CD4-positive, alpha-beta memory T cell (primary cell): ENCODE data around the gene MAN1C1. TPM values are rescaled to one million over a fixed set of nuclear protein-coding genes. Genes with fewer than 3 reads are reported as not detected.
"Not testable (repeated sequence)": the region's sequence is repeated elsewhere in the genome, so short reads cannot be mapped to it uniquely, and the experiment has no call there.

Experiments
- CTCF ChIA-PET: fragments of 350-600 bp; sonication (Branson Sonifier 250); formaldehyde crosslinking; loops from one replicate; lab custom pipeline; 2021; ENCODE audit warnings: inconsistent platforms; ENCODE audit not compliant: partially characterized antibody; lab: Charles Lee
- POLR2A ChIA-PET: fragments of 350-600 bp; sonication (Branson Sonifier 250); formaldehyde crosslinking; loops from one replicate; lab custom pipeline; 2021; ENCODE audit not compliant: partially characterized antibody; lab: Charles Lee
- DNase-seq, 5 donors: peaks; one replicate each; pipeline versions ENCODE4 v3.0.0 to v3.0.0-alpha.2; 2020 to 2022; ENCODE audit warnings: mixed read lengths in 1 of 5
- H3K27ac ChIP-seq: one replicate; pipeline ENCODE4 v1.7.0; 2013; ENCODE audit warnings: low read depth, low read length
- H3K27me3 ChIP-seq: 2 replicates; pipeline ENCODE4 v1.7.0; 2013; ENCODE audit warnings: mild to moderate bottlenecking, low read length, moderate library complexity; ENCODE audit not compliant: insufficient read depth
- H3K36me3 ChIP-seq: 2 replicates; pipeline ENCODE4 v1.7.0; 2013; ENCODE audit warnings: mild to moderate bottlenecking, low read length, moderate library complexity; ENCODE audit not compliant: insufficient read depth
- H3K4me1 ChIP-seq: 2 replicates; pipeline ENCODE4 v1.7.0; 2013; ENCODE audit warnings: mild to moderate bottlenecking, low read length, moderate library complexity; ENCODE audit not compliant: insufficient read depth
- H3K4me3 ChIP-seq, 2 donors: one replicate each; pipeline ENCODE4 v1.7.0; 2013; ENCODE audit warnings: low read length in 2 of 2, mild to moderate bottlenecking in 1 of 2
- H3K9me3 ChIP-seq, 2 donors: one replicate each; pipeline ENCODE4 v1.7.0; 2013; ENCODE audit warnings: low read length in 2 of 2, control low read depth in 1 of 2; ENCODE audit not compliant: control insufficient read depth in 1 of 2
- H3K27ac Mint-ChIP-seq, 7 donors: one replicate each; pipeline ENCODE4 v1.8.0; 2020 to 2021; ENCODE audit warnings: mixed read lengths in 7 of 7, mild to moderate bottlenecking in 6 of 7, inconsistent platforms in 3 of 7, moderate library complexity in 3 of 7
- H3K27me3 Mint-ChIP-seq, 2 donors: one replicate each; pipeline ENCODE4 v1.8.0; 2020 to 2021; ENCODE audit warnings: mixed read lengths in 2 of 2
- H3K36me3 Mint-ChIP-seq, 2 donors: one replicate each; pipeline ENCODE4 v1.8.0; 2020 to 2021; ENCODE audit warnings: mixed read lengths in 2 of 2, inconsistent platforms in 1 of 2, mild to moderate bottlenecking in 1 of 2
- H3K4me1 Mint-ChIP-seq, 4 donors: one replicate each; pipeline ENCODE4 v1.8.0; 2020 to 2021; ENCODE audit warnings: mixed read lengths in 4 of 4, mild to moderate bottlenecking in 1 of 4
- H3K4me3 Mint-ChIP-seq, 8 donors: one replicate each; pipeline ENCODE4 v1.8.0; 2020 to 2021; ENCODE audit warnings: mixed read lengths in 8 of 8, mild to moderate bottlenecking in 7 of 8, moderate library complexity in 6 of 8, inconsistent platforms in 3 of 8
- H3K9me3 Mint-ChIP-seq, 8 donors: one replicate each; pipeline ENCODE4 v1.8.0; 2020 to 2021; ENCODE audit warnings: mixed read lengths in 8 of 8, mild to moderate bottlenecking in 5 of 8, inconsistent platforms in 3 of 8, moderate library complexity in 1 of 8
- intact Hi-C: fragments of 100-400 bp; cut with micrococcal nuclease; formaldehyde crosslinking; loops from one replicate; pipeline ENCODE4 v1.15.1; 2023
- polyA plus RNA-seq, 2 donors: library from polyadenylated mRNA; unstranded; fragments of 300-500 nt; fragmentation: Illumina TruSeq; gene quantifications; one replicate each; pipeline ENCODE4 v1.2.3, GENCODE V29; 2021
- total RNA-seq, 2 experiments: library from RNA; stranded (reverse); gene quantifications; one replicate each; pipeline ENCODE4 v1.2.3, GENCODE V29; 2021

MAN1C1 gene
- total and polyA plus RNA-seq, 4 experiments from 2014 or later = 3.6 to 45.1 (median 26.5) TPM

DNA sequence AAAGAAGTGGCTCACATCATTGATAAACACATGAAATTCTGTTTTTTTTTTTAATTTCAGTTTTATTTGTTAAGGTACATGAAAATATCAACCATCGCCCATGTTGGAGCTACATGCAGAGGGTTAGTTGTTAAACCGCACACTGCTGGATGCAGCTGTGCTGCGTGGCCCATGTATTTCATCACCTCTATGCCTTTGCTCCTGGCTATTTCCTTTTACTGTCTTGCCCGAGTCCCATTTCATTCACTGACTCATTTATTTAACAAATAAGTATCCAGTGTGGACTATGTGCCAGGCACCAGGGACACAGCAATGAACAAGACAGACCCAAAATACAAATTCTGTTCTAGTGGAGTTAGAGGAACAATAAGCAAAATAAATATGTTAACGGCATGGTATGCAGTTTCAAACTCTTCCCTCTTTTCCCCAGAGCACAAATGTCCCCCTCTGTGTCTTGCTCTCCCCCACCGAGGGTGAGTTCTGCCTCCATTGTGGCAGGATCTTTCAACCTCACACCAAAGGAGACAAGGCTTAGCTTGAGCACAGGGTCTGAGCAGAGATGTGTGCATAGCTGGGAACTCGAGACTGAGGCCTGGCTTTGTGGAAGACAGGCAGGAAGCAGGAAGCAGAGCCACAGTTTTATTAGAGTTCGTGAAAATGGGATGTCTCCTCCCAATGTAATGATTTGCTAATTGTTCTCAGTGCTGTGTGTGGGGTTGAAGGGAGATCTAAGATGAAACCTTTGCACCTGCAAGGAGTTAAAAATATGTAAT is 44.6 kb downstream of the MAN1C1 start:
- Histone ChIP-seq H3K27ac (no peak overlapping the region), H3K4me1 (no peaks in the 10 kb centered on the region), H3K4me3 (no peak overlapping the region), H3K9me3 (no peaks in the 10 kb centered on the region), H3K36me3 (no peaks in the 10 kb centered on the region), H3K27me3 (no peaks in the 10 kb centered on the region)
- ChIA-PET POLR2A (no interaction called here), CTCF (interaction anchor here (0.7 kb wide), 1 partner anchor 31 kb away, joined by 3 read pairs; no protein-coding TSS in a partner anchor)
- H3K27me3 Mint-ChIP-seq = no peaks in the 10 kb centered on the region
- DNase-seq = no peak
- H3K4me3 Mint-ChIP-seq = no peak overlapping the region
- peak overlapping the region in 3 of 7 donors; percentile 29 to 79 (median 70) for H3K27ac Mint-ChIP-seq
- peaks cover 11 to 43% (median 13%) of the 10 kb centered on the region in 4 donors for H3K4me1 Mint-ChIP-seq
- intact Hi-C loops = no loop called here
- no peaks in the 10 kb centered on the region for H3K36me3 Mint-ChIP-seq
- H3K9me3 Mint-ChIP-seq = no peaks in the 10 kb centered on the region

- H3K36me3 Mint-ChIP-seq = no peaks in the 10 kb centered on the region
- no peak for DNase-seq
- Histone ChIP-seq H3K36me3 (no peaks in the 10 kb centered on the region), H3K27me3 (no peaks in the 10 kb centered on the region), H3K4me1 (no peaks in the 10 kb centered on the region), H3K9me3 (no peaks in the 10 kb centered on the region), H3K4me3 (no peak overlapping the region), H3K27ac (no peak overlapping the region)
- no peaks in the 10 kb centered on the region for H3K27me3 Mint-ChIP-seq
- H3K27ac Mint-ChIP-seq = peak overlapping the region in 2 of 7 donors; percentile 10 to 39
- intact Hi-C loops = no loop called here
- peaks cover 11 to 48% (median 15%) of the 10 kb centered on the region in 4 donors for H3K4me1 Mint-ChIP-seq
- no peak overlapping the region for H3K4me3 Mint-ChIP-seq
- ChIA-PET POLR2A (interaction anchor here (1.2 kb wide), 1 partner anchor 39 kb away, joined by 3 read pairs; no protein-coding TSS in a partner anchor), CTCF (no interaction called here)
- no peaks in the 10 kb centered on the region for H3K9me3 Mint-ChIP-seq
These were observed 45.5 kb downstream of the MAN1C1 start for GRCh38 chr1:25662061-25662460.

DNA sequence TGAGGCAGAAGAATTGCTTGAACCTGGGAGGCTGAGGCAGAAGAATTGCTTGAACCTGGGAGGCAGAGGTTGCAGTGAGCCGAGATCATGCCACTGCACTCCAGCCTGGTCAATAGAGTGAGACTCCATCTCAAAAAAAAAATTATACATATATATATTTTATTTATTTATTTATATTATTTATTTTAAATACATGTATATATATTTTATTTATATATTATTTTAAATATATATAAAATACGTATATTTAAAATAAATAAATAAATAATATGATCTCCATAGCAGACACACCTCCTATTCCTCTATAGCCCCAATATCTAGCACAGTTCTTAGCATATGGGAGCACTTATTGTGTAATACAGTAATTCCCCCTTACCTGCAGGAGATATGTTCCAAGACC is 46.4 kb downstream of the MAN1C1 start:
- H3K4me1 ChIP-seq, H3K9me3 Mint-ChIP-seq, H3K9me3 ChIP-seq, H3K4me3 ChIP-seq, H3K4me3 Mint-ChIP-seq, DNase-seq, H3K36me3 ChIP-seq, CTCF ChIA-PET, H3K27me3 ChIP-seq, H3K27me3 Mint-ChIP-seq, H3K27ac ChIP-seq, H3K36me3 Mint-ChIP-seq, intact Hi-C loops: not testable (repeated sequence)
- peaks cover 15 to 48% (median 20%) of the 10 kb centered on the region in 4 donors for H3K4me1 Mint-ChIP-seq
- POLR2A ChIA-PET = interaction anchor here (1.2 kb wide), 1 partner anchor 40 kb away, joined by 3 read pairs; no protein-coding TSS in a partner anchor
- H3K27ac Mint-ChIP-seq = peak overlapping the region in 1 of 7 donors; percentile 60

DNA sequence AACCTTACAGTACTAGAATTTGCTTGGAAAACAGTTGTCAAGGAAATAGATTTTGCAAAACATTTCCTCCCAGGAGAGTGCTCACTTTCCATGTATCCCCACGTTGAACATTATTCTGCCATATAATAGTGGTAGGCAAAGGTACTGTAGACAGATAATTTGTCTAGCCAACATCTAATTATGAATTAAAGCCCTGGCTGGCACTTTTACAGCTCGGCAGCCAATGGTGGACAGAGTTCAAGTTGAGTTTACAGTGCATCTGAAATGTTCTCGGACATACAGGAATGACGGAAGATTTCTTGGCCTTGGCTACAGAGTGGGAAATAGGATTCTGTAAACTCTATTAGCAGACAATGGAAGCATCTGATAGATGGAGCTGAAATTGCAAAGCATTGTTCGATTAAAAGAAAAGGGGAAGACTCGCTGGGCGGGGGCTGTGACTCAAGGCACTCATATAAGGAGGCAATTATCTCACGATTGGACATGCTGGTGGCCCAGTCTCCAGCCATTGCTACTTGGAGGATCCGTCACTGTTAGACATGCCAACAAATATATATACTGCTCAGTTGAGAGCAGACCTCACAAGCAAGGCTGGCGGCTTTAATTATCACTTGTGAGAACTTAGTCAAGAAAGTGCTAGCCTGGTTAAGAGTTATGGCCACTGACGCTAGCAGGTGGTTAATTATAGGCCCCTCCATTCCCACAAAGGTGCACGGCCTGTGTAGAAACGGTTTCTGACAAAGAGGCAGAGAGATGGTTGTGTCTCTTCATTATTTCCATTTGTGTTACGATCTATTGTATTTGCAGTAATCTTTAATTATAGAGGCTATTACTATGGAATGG is 48.0 kb downstream of the MAN1C1 start:
- Histone ChIP-seq H3K9me3 (no peaks in the 10 kb centered on the region), H3K36me3 (no peaks in the 10 kb centered on the region), H3K27ac (no peak overlapping the region), H3K4me3 (no peak overlapping the region), H3K27me3 (no peaks in the 10 kb centered on the region), H3K4me1 (peaks cover 22% of the 10 kb centered on the region)
- no peaks in the 10 kb centered on the region for H3K36me3 Mint-ChIP-seq
- H3K4me1 Mint-ChIP-seq = peaks cover 23 to 54% (median 31%) of the 10 kb centered on the region in 4 donors
- POLR2A ChIA-PET = interaction anchor here (0.7 kb wide), 1 partner anchor 12 kb away, joined by 3 read pairs; no protein-coding TSS in a partner anchor
- no peak overlapping the region for H3K4me3 Mint-ChIP-seq
- peak overlapping the region in 1 of 7 donors; percentile 55 for H3K27ac Mint-ChIP-seq
- H3K27me3 Mint-ChIP-seq = no peaks in the 10 kb centered on the region
- CTCF ChIA-PET = no interaction called here
- H3K9me3 Mint-ChIP-seq = no peaks in the 10 kb centered on the region
- intact Hi-C loops = no loop called here
- no peak for DNase-seq

DNA sequence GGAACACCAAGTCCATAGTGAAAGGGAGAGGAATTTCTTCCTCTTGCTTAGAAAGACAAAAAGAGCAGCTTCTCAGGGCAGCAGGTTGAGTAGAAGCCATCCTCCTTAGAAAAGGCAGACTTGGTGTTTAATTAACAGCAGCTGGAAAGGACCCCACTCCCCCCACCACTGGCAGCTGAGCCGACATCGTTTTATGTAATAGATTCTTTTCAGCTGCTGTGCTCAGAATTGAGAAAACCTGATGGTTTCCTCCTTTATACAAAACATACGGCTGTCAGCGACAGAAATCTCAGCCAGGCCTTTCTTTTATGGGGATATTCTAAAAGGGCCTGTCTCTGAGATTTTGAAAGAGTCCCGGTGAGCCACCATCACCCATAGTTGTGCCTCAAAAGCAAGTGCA is 49.9 kb downstream of the MAN1C1 start:
- intact Hi-C loops = no loop called here
- Mint-ChIP-seq H3K9me3 (no peaks in the 10 kb centered on the region), H3K4me1 (peaks cover 23 to 63% (median 32%) of the 10 kb centered on the region in 4 donors), H3K36me3 (peaks cover 0 to 4% of the 10 kb centered on the region in 2 donors), H3K27ac (peak overlapping the region; percentile 12 to 81 (median 42)), H3K27me3 (no peaks in the 10 kb centered on the region), H3K4me3 (no peak overlapping the region)
- POLR2A ChIA-PET = interaction anchor here (1.2 to 2.4 kb wide), 3 partner anchors 10 to 48 kb away, joined by 3 to 10 read pairs (median 5); no protein-coding TSS in a partner anchor
- no peak for DNase-seq
- H3K27ac ChIP-seq = no peak overlapping the region
- peaks cover 34% of the 10 kb centered on the region for H3K4me1 ChIP-seq
- no peaks in the 10 kb centered on the region for H3K36me3 ChIP-seq
- no peak overlapping the region for H3K4me3 ChIP-seq
- CTCF ChIA-PET = interaction anchor here (0.7 kb wide), 2 partner anchors 12 to 46 kb away, joined by 3 to 4 read pairs; no protein-coding TSS in a partner anchor
- H3K9me3 ChIP-seq = no peaks in the 10 kb centered on the region
- H3K27me3 ChIP-seq = no peaks in the 10 kb centered on the region

GRCh38 chr1:25668931-25669573 is 52.5 kb downstream of the MAN1C1 start:
- peak in 2 of 5 donors; percentile 5 to 9 for DNase-seq
- no peak overlapping the region for H3K27ac ChIP-seq

More at GRCh38 chr1:25668931-25669573, 52.5 kb downstream of the MAN1C1 start:
- no peak overlapping the region for H3K4me3 ChIP-seq
- Mint-ChIP-seq H3K4me1 (peaks cover 39 to 75% (median 48%) of the 10 kb centered on the region in 4 donors), H3K4me3 (peak overlapping the region in 7 of 8 donors; percentile 12 to 56 (median 48)), H3K27me3 (no peaks in the 10 kb centered on the region), H3K9me3 (no peaks in the 10 kb centered on the region), H3K27ac (peak overlapping the region; percentile 3 to 86 (median 81)), H3K36me3 (peaks cover 5 to 15% of the 10 kb centered on the region in 2 donors)
- H3K36me3 ChIP-seq = no peaks in the 10 kb centered on the region
- H3K9me3 ChIP-seq = no peaks in the 10 kb centered on the region
- ChIA-PET CTCF (interaction anchor here (0.9 to 1.4 kb wide), 2 partner anchors 46 to 50 kb away, joined by 3 to 4 read pairs; no protein-coding TSS in a partner anchor), POLR2A (interaction anchor here (0.9 kb wide), 1 partner anchor 37 kb away, joined by 3 read pairs; no protein-coding TSS in a partner anchor)
- intact Hi-C loops = no loop called here
- H3K27me3 ChIP-seq = no peaks in the 10 kb centered on the region
- peaks cover 52% of the 10 kb centered on the region for H3K4me1 ChIP-seq
